Activated CD8-positive, alpha-beta memory T cell treated with anti-CD3 and anti-CD28 coated beads for 1 hour (primary cell): ENCODE data around the gene PEBP1.

ENCODE experiments used
- DNase-seq, 2 donors: peaks; one replicate each; pipeline ENCODE4 v3.0.0-alpha.2; 2020; ENCODE audit warnings: low read depth in 1 of 2; ENCODE audit errors: extremely low read depth in 1 of 2

PEBP1 gene

DNA sequence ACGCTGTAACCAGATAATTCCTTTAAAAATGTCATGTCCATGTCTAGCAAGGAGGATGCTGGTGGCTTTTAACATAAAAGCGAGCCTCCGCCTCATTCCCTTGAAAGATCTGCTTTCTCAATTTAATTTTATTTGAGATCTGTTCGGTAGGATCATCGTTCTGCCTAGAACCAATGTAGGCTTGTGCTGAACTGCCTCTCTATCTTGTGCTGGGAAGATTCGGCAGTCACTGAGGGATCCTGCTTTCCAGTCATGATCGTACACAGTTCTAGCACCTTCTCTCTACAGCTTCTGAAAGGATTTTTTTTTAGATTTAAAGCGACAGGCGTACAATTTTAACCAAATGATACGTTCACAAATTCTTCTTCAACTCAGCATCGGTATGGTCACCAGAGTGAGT, 54.3 kb downstream of the PEBP1 start:
- no peak for DNase-seq

DNA sequence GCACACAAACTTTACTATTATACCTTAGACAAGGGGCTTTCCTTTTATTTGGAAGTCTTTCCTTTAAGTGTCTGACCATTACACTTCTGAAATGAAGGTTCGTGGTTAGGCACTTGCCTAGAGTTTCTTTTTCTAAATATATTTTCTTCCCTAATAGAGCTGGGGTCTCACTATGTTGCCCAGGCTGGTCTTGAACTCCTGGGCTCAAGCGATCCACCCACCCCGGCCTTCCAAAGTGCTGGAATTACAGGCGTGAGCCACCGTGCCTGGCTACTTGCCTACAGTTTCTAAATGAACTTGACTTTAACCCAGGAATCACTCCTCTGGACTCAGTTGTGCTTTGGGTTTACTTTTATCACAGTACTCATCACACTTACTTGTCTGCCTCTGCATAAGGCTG, 57.6 kb downstream of the PEBP1 start:
- DNase-seq: no peak

DNA sequence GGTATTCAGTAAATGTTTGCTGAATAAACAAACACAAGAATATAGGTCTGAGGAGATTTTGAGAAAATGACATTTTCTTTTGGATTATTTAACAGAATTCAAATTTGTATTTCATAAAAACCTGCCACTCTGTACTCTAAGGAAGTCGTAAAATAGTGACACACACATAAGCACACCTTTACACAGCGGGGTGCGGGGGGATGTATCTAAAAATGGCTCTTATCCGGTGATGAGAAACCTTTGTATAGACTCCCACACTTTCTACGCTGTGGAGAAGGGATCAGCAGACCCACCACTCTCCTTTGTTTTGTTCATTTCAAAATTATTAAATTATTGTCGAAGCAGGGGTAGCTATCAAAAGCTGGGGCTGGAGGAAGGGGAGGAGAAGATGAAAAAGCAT, 58.0 kb downstream of the PEBP1 start:
- DNase-seq: no peak
